Mucosa of rectum (tissue), 2 donors: ENCODE results near the gene DPP9.
"Not testable (repeated sequence)": the region's sequence is repeated elsewhere in the genome, so short reads cannot be mapped to it uniquely, and the experiment has no call there.

Experiments
- H3K27ac ChIP-seq, 2 donors: one replicate each; pipeline ENCODE4 v1.7.0; 2013; ENCODE audit warnings: inconsistent platforms in 2 of 2, low read depth in 2 of 2, low read length in 2 of 2
- H3K27me3 ChIP-seq, 2 donors: one replicate each; pipeline ENCODE4 v1.7.0; 2013; ENCODE audit warnings: low read length in 2 of 2; ENCODE audit not compliant: control insufficient read depth in 2 of 2, insufficient read depth in 2 of 2
- H3K36me3 ChIP-seq, 2 donors: one replicate each; pipeline ENCODE4 v1.7.0; 2013; ENCODE audit warnings: low read length in 2 of 2; ENCODE audit not compliant: control insufficient read depth in 2 of 2, insufficient read depth in 2 of 2
- H3K4me1 ChIP-seq, 2 donors: one replicate each; pipeline ENCODE4 v1.7.0; 2013; ENCODE audit warnings: low read length in 2 of 2, mild to moderate bottlenecking in 1 of 2; ENCODE audit not compliant: control insufficient read depth in 2 of 2, insufficient read depth in 2 of 2
- H3K4me3 ChIP-seq, 2 donors: one replicate each; pipeline ENCODE4 v1.7.0; 2013; ENCODE audit warnings: low read length in 2 of 2
- H3K9ac ChIP-seq, 2 donors: one replicate each; pipeline ENCODE4 v1.7.0; 2013; ENCODE audit warnings: low read length in 2 of 2, low read depth in 1 of 2, mild to moderate bottlenecking in 1 of 2
- H3K9me3 ChIP-seq, 2 donors: one replicate each; pipeline ENCODE4 v1.7.0; 2013; ENCODE audit warnings: low read length in 2 of 2; ENCODE audit not compliant: control insufficient read depth in 2 of 2
- donor health status: healthy.
- donor health status: Normal muscosa, but diverticular disease.

Gene DPP9

DNA sequence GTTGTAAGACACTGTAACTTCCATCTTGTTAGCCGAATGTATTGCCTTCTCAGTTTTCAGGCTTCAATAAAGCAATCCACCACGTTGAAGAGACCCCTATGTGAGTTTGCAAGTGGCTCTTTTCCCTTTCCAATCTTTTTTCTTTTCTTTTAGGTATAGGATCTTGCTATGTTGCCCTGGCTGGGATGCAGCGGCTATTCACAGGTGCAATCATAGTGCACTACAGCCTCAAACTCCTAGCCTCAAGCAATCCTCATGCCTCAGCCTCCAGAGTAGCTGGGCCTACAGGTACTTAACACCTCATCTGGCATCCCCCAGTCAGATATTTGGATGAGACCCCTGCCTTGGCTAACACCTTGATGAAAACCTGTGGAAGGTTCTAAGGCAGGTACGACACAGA, 34.4 kb upstream of the DPP9 start:
- H3K27me3 ChIP-seq: peaks cover 2 to 4% of the 10 kb centered on the region in 2 donors
- H3K27ac ChIP-seq: no peak overlapping the region
- no peaks in the 10 kb centered on the region for H3K36me3 ChIP-seq

DNA sequence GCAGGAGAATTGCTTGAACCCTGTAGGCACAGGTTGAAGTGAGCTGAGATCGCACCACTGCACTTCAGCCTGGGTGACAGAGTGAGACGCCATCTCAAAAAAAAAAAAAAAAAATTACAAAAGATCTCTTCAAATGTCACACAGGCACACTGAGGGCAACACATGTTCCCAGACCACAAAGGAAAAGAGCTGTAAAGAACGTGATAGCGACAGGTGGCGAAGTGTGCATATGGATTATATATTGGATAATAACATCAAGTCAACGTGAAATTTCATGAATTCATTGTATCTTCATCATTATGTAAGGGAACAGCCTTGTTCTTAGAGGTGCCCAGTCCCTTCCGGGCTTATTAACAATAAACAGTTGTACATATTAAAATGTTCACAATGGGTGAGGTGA, 31.8 kb upstream of the DPP9 start:
- H3K27ac ChIP-seq: no peak overlapping the region
- no peaks in the 10 kb centered on the region for H3K9me3 ChIP-seq
- peaks cover 8 to 10% of the 10 kb centered on the region in 2 donors for H3K4me1 ChIP-seq
- H3K4me3 ChIP-seq: no peak overlapping the region
- H3K36me3 ChIP-seq: no peaks in the 10 kb centered on the region
- H3K9ac ChIP-seq: no peak overlapping the region
- peaks cover 0 to 4% of the 10 kb centered on the region in 2 donors for H3K27me3 ChIP-seq

More for the DNA sequence above, 34.4 kb upstream of the DPP9 start:
- H3K4me1 ChIP-seq: peaks cover 8 to 10% of the 10 kb centered on the region in 2 donors
- no peaks in the 10 kb centered on the region for H3K9me3 ChIP-seq
- no peak overlapping the region for H3K9ac ChIP-seq
- no peak overlapping the region for H3K4me3 ChIP-seq

DNA sequence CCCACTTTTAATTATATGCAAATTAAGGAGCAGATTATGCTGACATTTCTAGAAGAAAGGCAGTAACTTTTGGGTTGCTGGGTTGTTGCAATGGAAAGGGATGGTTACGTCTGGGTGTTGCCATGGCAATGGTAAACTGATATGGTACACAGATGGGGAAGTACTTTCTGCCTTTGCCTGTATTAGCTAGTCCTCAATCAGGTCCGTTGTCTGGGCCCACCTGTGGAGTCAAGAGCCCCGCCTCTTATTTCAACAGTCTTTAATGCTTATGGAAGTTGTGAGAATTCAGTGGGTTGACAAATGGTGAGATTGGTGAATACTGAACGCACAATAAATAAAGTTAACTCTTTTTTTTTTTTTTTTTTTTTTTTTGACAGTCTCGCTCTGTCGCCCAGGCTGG, 30.6 kb upstream of the DPP9 start:
- Histone ChIP-seq H3K27ac (no peak overlapping the region), H3K9ac (no peak overlapping the region), H3K36me3 (no peaks in the 10 kb centered on the region), H3K27me3 (peaks cover 0 to 4% of the 10 kb centered on the region in 2 donors), H3K4me1 (peaks cover 0 to under 1% of the 10 kb centered on the region in 2 donors), H3K9me3 (no peaks in the 10 kb centered on the region), H3K4me3 (no peak overlapping the region)

- Histone ChIP-seq H3K36me3 (no peaks in the 10 kb centered on the region), H3K4me1 (no peaks in the 10 kb centered on the region), H3K27me3 (peaks cover 0 to 4% of the 10 kb centered on the region in 2 donors), H3K27ac (no peak overlapping the region), H3K9me3 (no peaks in the 10 kb centered on the region), H3K9ac (no peak overlapping the region), H3K4me3 (no peak overlapping the region)
Observed at GRCh38 chr19:4749870-4750590, 26.4 kb upstream of the DPP9 start.

DNA sequence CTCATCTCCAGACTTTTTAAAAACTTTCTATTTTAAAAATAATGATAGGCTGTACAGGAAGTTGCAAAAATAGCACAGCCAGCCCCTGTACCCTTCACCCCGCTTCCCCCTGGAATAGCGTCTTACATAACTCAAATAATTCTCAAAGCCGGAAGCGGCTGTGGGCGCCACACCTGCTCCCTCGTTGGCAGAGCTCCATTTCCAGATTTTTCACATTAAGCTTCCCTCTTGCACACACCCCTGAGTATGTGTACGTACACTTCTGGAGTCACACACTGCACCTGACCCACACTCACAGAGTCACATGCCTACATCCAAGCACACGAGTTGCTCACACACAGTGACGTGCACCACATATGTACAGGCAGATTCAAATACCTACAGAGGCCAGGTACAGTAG, 24.9 kb upstream of the DPP9 start:
- H3K27me3 ChIP-seq: peaks cover 0 to 4% of the 10 kb centered on the region in 2 donors
- no peak overlapping the region for H3K27ac ChIP-seq
- H3K4me1 ChIP-seq: no peaks in the 10 kb centered on the region
- H3K9me3 ChIP-seq: no peaks in the 10 kb centered on the region
- no peak overlapping the region for H3K9ac ChIP-seq
- H3K36me3 ChIP-seq: no peaks in the 10 kb centered on the region
- no peak overlapping the region for H3K4me3 ChIP-seq

DNA sequence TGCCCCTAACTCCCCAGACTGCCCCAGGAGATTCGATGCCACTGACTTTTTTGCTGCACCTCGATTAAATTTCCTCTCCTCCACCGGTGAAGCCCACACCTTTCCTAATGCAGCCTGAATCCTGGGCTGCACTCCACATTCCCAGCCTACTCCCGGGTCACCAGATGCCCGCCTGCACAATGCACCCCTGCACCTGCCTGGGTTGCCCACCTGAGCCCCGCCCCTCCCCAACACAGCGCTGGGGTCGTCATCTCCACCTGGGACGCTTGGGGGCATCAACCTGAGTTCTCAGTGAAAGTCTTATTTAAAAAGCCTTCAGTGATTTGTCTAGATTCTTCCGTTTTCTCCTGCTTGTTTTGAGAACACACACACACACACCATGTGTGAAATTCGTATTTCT, 24.5 kb upstream of the DPP9 start:
- no peak overlapping the region for H3K4me3 ChIP-seq
- H3K36me3 ChIP-seq: no peaks in the 10 kb centered on the region
- no peak overlapping the region for H3K27ac ChIP-seq
- no peaks in the 10 kb centered on the region for H3K9me3 ChIP-seq
- peaks cover 0 to 4% of the 10 kb centered on the region in 2 donors for H3K27me3 ChIP-seq
- H3K4me1 ChIP-seq: no peaks in the 10 kb centered on the region
- H3K9ac ChIP-seq: no peak overlapping the region

- no peak overlapping the region for H3K9ac ChIP-seq
- no peaks in the 10 kb centered on the region for H3K9me3 ChIP-seq
- no peak overlapping the region for H3K4me3 ChIP-seq
- H3K27me3 ChIP-seq: peaks cover 0 to 9% of the 10 kb centered on the region in 2 donors
- H3K36me3 ChIP-seq: no peaks in the 10 kb centered on the region
- no peak overlapping the region for H3K27ac ChIP-seq
- no peaks in the 10 kb centered on the region for H3K4me1 ChIP-seq
Observed at GRCh38 chr19:4745986-4746385, 22.3 kb upstream of the DPP9 start.

GRCh38 chr19:4745175-4745574, 21.5 kb upstream of the DPP9 start:
- H3K9ac ChIP-seq, H3K4me3 ChIP-seq, H3K36me3 ChIP-seq, H3K4me1 ChIP-seq, H3K9me3 ChIP-seq, H3K27me3 ChIP-seq, H3K27ac ChIP-seq: not testable (repeated sequence)

DNA sequence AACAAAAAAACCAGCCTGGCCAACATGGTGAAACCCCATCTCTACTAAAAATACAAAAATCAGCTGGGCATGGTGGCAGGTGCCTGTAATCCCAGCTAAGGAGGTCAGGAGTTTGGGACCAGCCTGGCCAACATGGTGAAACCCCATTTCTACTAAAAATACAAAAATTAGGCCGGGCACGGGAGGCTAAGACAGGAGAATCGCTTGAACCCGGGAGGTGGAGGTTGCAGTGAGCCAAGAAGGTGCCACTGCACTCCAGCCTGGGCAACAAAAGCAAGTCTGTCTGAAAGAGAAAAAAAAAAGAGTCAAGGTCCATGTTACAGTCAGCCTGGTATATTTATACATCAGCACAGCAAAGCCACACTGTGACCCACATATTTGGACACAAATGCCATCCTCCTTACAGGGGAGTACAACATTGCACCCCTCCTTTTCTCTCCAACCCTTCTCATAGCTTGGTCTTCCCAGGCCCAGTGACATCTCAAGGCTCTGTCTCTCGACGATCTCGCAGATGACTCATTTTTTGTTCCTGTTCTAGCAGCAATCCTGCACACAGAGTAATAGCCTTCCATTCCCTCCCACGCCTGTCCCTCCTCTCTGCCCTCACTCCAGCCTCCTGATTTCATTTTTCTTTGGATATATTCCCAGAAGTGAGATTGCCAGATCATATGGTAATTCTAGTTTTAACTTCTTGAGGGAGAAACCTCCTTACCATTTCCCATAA, 21.0 kb upstream of the DPP9 start:
- peaks cover 0 to 9% of the 10 kb centered on the region in 2 donors for H3K27me3 ChIP-seq
- H3K4me3 ChIP-seq: no peak overlapping the region
- no peaks in the 10 kb centered on the region for H3K9me3 ChIP-seq
- H3K27ac ChIP-seq: no peak overlapping the region
- H3K4me1 ChIP-seq: no peaks in the 10 kb centered on the region
- no peak overlapping the region for H3K9ac ChIP-seq
- H3K36me3 ChIP-seq: no peaks in the 10 kb centered on the region

- Histone ChIP-seq H3K36me3 (no peaks in the 10 kb centered on the region), H3K9me3 (no peaks in the 10 kb centered on the region), H3K4me1 (no peaks in the 10 kb centered on the region), H3K9ac (no peak overlapping the region), H3K27me3 (peaks cover 0 to 6% of the 10 kb centered on the region in 2 donors), H3K27ac (no peak overlapping the region), H3K4me3 (no peak overlapping the region)
Observed at GRCh38 chr19:4742723-4743646, 19.3 kb upstream of the DPP9 start.
